Breast epithelium (tissue), 4 donors: Measurements from ENCODE around the gene DLST. TPM values are rescaled to one million over a fixed set of nuclear protein-coding genes. Genes with fewer than 3 reads are reported as not detected.

Experiments
- DNase-seq, 2 donors: peaks; one replicate each; pipeline ENCODE4 v3.0.0-alpha.2; 2019; ENCODE audit warnings: low spot score in 2 of 2
- H3K27ac ChIP-seq, 2 donors: fragments of 200-600 bp; sonication (generic) in 1 of 2; one replicate each; pipeline ENCODE4 v1.5.1; 2016 to 2019; ENCODE audit warnings: mild to moderate bottlenecking in 1 of 2
- H3K27me3 ChIP-seq, 2 donors: fragments of 200-600 bp; sonication (generic) in 1 of 2; one replicate each; pipeline versions ENCODE4 v1.5.1 to v1.6.0; 2017 to 2019; ENCODE audit warnings: control low read depth in 1 of 2, mild to moderate bottlenecking in 1 of 2
- H3K36me3 ChIP-seq: fragments of 200-600 bp; one replicate; pipeline ENCODE4 v1.5.1; 2019
- H3K4me1 ChIP-seq, 2 donors: fragments of 200-600 bp; sonication (generic); one replicate each; pipeline ENCODE4 v1.5.1; 2016 to 2019; ENCODE audit warnings: control low read depth in 1 of 2
- H3K4me3 ChIP-seq, 3 donors: fragments of 200-600 bp; sonication (generic); 1 replicate in 2 of 3; 2 replicates in 1 of 3; pipeline ENCODE4 v1.5.1; 2016 to 2019; ENCODE audit warnings: mild to moderate bottlenecking in 3 of 3, moderate library complexity in 2 of 3
- H3K9me3 ChIP-seq, 2 donors: fragments of 200-600 bp; sonication (generic) in 1 of 2; one replicate each; pipeline ENCODE4 v1.5.1; 2016 to 2019; ENCODE audit warnings: control low read depth in 1 of 2
- CTCF ChIP-seq, 3 donors: fragments of 450-650 bp; IDR thresholded peaks; one replicate each; pipeline ENCODE4 v1.5.1; 2016 to 2017; ENCODE audit warnings: antibody characterized with exemption in 3 of 3, mild to moderate bottlenecking in 3 of 3, moderate library complexity in 3 of 3
- POLR2A ChIP-seq: fragments of 450-650 bp; IDR thresholded peaks from one replicate; pipeline ENCODE4 v1.6.1; 2016; ENCODE audit warnings: antibody characterized with exemption, mild to moderate bottlenecking, moderate library complexity
- POLR2AphosphoS5 ChIP-seq, 3 donors: sonication (generic); formaldehyde crosslinking; IDR thresholded peaks; one replicate each; pipeline ENCODE4 v1.6.1; 2017; ENCODE audit warnings: antibody characterized with exemption in 3 of 3
- intact Hi-C: fragments of 100-400 bp; cut with DNase I; formaldehyde crosslinking; loops from one replicate; pipeline ENCODE4 v1.15.1; 2023; ENCODE audit warnings: low total_unique reads
- total RNA-seq, 3 donors: library from RNA; depleted of rRNA; stranded (reverse); fragments of >200 nt; gene quantifications; one replicate each; pipeline ENCODE4 v1.1.0, GENCODE V29; 2016

DLST gene
- total RNA-seq, 3 donors from 2014 or later: 73.4 to 104 (median 76.1) TPM

GRCh38 chr14:74861734-74862090 lies 20.0 kb upstream of the DLST start:
- no peak for DNase-seq
- Histone ChIP-seq H3K9me3 (no peaks in the 10 kb centered on the region), H3K4me1 (no peaks in the 10 kb centered on the region), H3K27me3 (no peaks in the 10 kb centered on the region), H3K4me3 (no peak overlapping the region), H3K36me3 (no peaks in the 10 kb centered on the region), H3K27ac (no peak overlapping the region)
- TF ChIP-seq POLR2A: no peak
- no peak for TF ChIP-seq POLR2AphosphoS5 (IDR thresholded peaks at IDR 0.05)
- TF ChIP-seq CTCF (IDR thresholded peaks at IDR 0.05): no peak
- intact Hi-C loops: loop anchor here (2.0 kb wide), 1 partner anchor 17 kb away; no protein-coding TSS in a partner anchor

GRCh38 chr14:74863274-74863673 lies 18.4 kb upstream of the DLST start:
- Histone ChIP-seq H3K27me3 (no peaks in the 10 kb centered on the region), H3K36me3 (no peaks in the 10 kb centered on the region), H3K4me3 (no peak overlapping the region), H3K4me1 (no peaks in the 10 kb centered on the region), H3K27ac (no peak overlapping the region), H3K9me3 (no peaks in the 10 kb centered on the region)
- no peak for DNase-seq
- no peak for TF ChIP-seq POLR2A
- no peak for TF ChIP-seq POLR2AphosphoS5 (IDR thresholded peaks at IDR 0.05)
- no peak for TF ChIP-seq CTCF (IDR thresholded peaks at IDR 0.05)
- intact Hi-C loops: no loop called here

- Histone ChIP-seq H3K27ac (no peak overlapping the region), H3K36me3 (no peaks in the 10 kb centered on the region), H3K4me3 (no peak overlapping the region), H3K9me3 (no peaks in the 10 kb centered on the region), H3K27me3 (no peaks in the 10 kb centered on the region), H3K4me1 (no peaks in the 10 kb centered on the region)
- no peak for DNase-seq
- intact Hi-C loops: no loop called here
- TF ChIP-seq CTCF (IDR thresholded peaks at IDR 0.05) (no peak), POLR2AphosphoS5 (IDR thresholded peaks at IDR 0.05) (no peak), POLR2A (no peak)
These were observed 17.5 kb upstream of the DLST start for GRCh38 chr14:74864198-74864597.

GRCh38 chr14:74865156-74865555 lies 16.6 kb upstream of the DLST start:
- no peak overlapping the region for H3K27ac ChIP-seq
- H3K9me3 ChIP-seq: no peaks in the 10 kb centered on the region
- no peak overlapping the region for H3K4me3 ChIP-seq
- no peaks in the 10 kb centered on the region for H3K4me1 ChIP-seq
- no peaks in the 10 kb centered on the region for H3K36me3 ChIP-seq
- DNase-seq: no peak
- TF ChIP-seq POLR2AphosphoS5 (IDR thresholded peaks at IDR 0.05) (no peak), CTCF (IDR thresholded peaks at IDR 0.05) (no peak), POLR2A (no peak)
- intact Hi-C loops: no loop called here
- no peaks in the 10 kb centered on the region for H3K27me3 ChIP-seq

GRCh38 chr14:74866708-74867389 lies 14.9 kb upstream of the DLST start:
- DNase-seq: no peak
- Histone ChIP-seq H3K9me3 (no peaks in the 10 kb centered on the region), H3K27me3 (no peaks in the 10 kb centered on the region), H3K36me3 (no peaks in the 10 kb centered on the region), H3K27ac (no peak overlapping the region), H3K4me3 (no peak overlapping the region), H3K4me1 (no peaks in the 10 kb centered on the region)
- no peak for TF ChIP-seq POLR2A
- TF ChIP-seq CTCF (IDR thresholded peaks at IDR 0.05): no peak
- no peak for TF ChIP-seq POLR2AphosphoS5 (IDR thresholded peaks at IDR 0.05)
- intact Hi-C loops: no loop called here
